Keratinocyte (primary cell): Measurements from ENCODE around the gene SORT1. TPM values are rescaled to one million over a fixed set of nuclear protein-coding genes. Genes with fewer than 3 reads are reported as not detected.

ENCODE experiments used
- DNase-seq: peaks from one replicate; pipeline ENCODE4 v3.0.0-alpha.2; 2011; ENCODE audit warnings: low read depth, missing footprints, low spot score
- FAIRE-seq: peaks from 2 replicates; lab custom pipeline; 2011; peaks lifted over from hg19 to GRCh38; lab: Jason Lieb, UNC
- H2AFZ ChIP-seq: 2 replicates; pipeline ENCODE4 v1.6.0; 2012; ENCODE audit warnings: low read length, control low read depth, inconsistent platforms; ENCODE audit not compliant: control insufficient read depth
- H3K27ac ChIP-seq: 2 replicates; pipeline ENCODE4 v1.5.1; 2011; ENCODE audit warnings: low read length; ENCODE audit not compliant: control insufficient read depth, insufficient read depth
- H3K27me3 ChIP-seq: 3 replicates; pipeline ENCODE4 v1.6.0; 2011; ENCODE audit warnings: low read length; ENCODE audit not compliant: control insufficient read depth, insufficient read depth; ENCODE audit errors: extremely low read depth
- H3K36me3 ChIP-seq, 2 experiments: 2 replicates in 1 of 2; 3 replicates in 1 of 2; pipeline ENCODE4 v1.5.1; 2011; ENCODE audit warnings: low read length in 2 of 2, mild to moderate bottlenecking in 1 of 2; ENCODE audit not compliant: control insufficient read depth in 2 of 2, insufficient read depth in 2 of 2; ENCODE audit errors: extremely low read depth in 1 of 2
- H3K4me1 ChIP-seq: 3 replicates; pipeline ENCODE4 v1.5.1; 2011; ENCODE audit warnings: low read length; ENCODE audit not compliant: control insufficient read depth, insufficient read depth; ENCODE audit errors: extremely low read depth
- H3K4me2 ChIP-seq: 3 replicates; pipeline ENCODE4 v1.6.0; 2011; ENCODE audit warnings: low read depth, low read length; ENCODE audit not compliant: control insufficient read depth, insufficient read depth; ENCODE audit errors: extremely low read depth
- H3K4me3 ChIP-seq, 3 experiments: fragments of 200-600 bp in 1 of 3; sonication (generic) in 1 of 3; 2 replicates in 2 of 3; 3 replicates in 1 of 3; pipeline ENCODE4 v1.5.1; 2011 to 2016; ENCODE audit warnings: low read length in 3 of 3, mild to moderate bottlenecking in 3 of 3, control low read depth in 2 of 3, inconsistent platforms in 1 of 3, low read depth in 1 of 3, mixed read lengths in 1 of 3, mixed run types in 1 of 3, moderate library complexity in 1 of 3; ENCODE audit not compliant: control insufficient read depth in 2 of 3, insufficient read depth in 2 of 3; ENCODE audit errors: extremely low read depth in 1 of 3
- H3K79me2 ChIP-seq: 2 replicates; pipeline ENCODE4 v1.6.0; 2012; ENCODE audit warnings: low read length; ENCODE audit not compliant: control insufficient read depth, insufficient read depth
- H3K9ac ChIP-seq: 3 replicates; pipeline ENCODE4 v1.6.0; 2011; ENCODE audit warnings: low read length; ENCODE audit not compliant: control insufficient read depth, insufficient read depth; ENCODE audit errors: extremely low read depth
- H3K9me1 ChIP-seq: 3 replicates; pipeline ENCODE4 v1.6.0; 2011; ENCODE audit warnings: low read length; ENCODE audit not compliant: control insufficient read depth, insufficient read depth; ENCODE audit errors: extremely low read depth
- H3K9me3 ChIP-seq: 2 replicates; pipeline ENCODE4 v1.5.1; 2012; ENCODE audit warnings: low read depth, low read length; ENCODE audit not compliant: control insufficient read depth
- H4K20me1 ChIP-seq: 3 replicates; pipeline ENCODE4 v1.6.0; 2011; ENCODE audit warnings: low read length; ENCODE audit not compliant: control insufficient read depth, insufficient read depth; ENCODE audit errors: extremely low read depth
- EZH2 ChIP-seq: IDR thresholded peaks from one replicate; pipeline ENCODE4 v1.6.1; 2012; ENCODE audit warnings: inconsistent platforms, mild to moderate bottlenecking, low read length, moderate library complexity
- dilution Hi-C: fragments of 300-500 bp; cut with MboI; formaldehyde crosslinking; loops from one replicate; pipeline ENCODE4 v1.7.0; 2020; ENCODE audit warnings: low sequenced_read_pairs; ENCODE audit not compliant: extremely low pct_ligation_motif_present
- polyA plus RNA-seq, 5 experiments: library from polyadenylated mRNA; depleted of rRNA in 3 of 5; stranded (reverse) in 3 of 5; stranded (forward) in 1 of 5; unstranded in 1 of 5; fragments of >200 nt; gene quantifications; 1 replicate in 1 of 5; 2 replicates in 3 of 5; 3 replicates in 1 of 5; pipeline versions ENCODE4 v1.2.1 to v1.2.3, GENCODE V29; 2011 to 2012; ENCODE audit warnings: missing spikeins in 2 of 5, low read depth in 1 of 5, low replicate concordance in 1 of 5
- TF ChIP-seq, protein P1 (sequence below), 3 experiments: IDR thresholded peaks in 1 of 3; conservative IDR thresholded peaks in 1 of 3; optimal IDR thresholded peaks in 1 of 3; 2 replicates in 2 of 3; 3 replicates in 1 of 3; pipeline versions ENCODE3 to v1.5.1; 2011; ENCODE audit warnings: low read length in 3 of 3, mild to moderate bottlenecking in 3 of 3, moderate library complexity in 2 of 3, control low read depth in 1 of 3, inconsistent platforms in 1 of 3; ENCODE audit not compliant: insufficient read depth in 2 of 3; ENCODE audit errors: extremely low read depth in 1 of 3

Gene SORT1
- polyA plus RNA-seq, 1 donor (not counting 4 experiments of a cell fraction or from before 2014, with no cell fraction given): 1.6 TPM

DNA sequence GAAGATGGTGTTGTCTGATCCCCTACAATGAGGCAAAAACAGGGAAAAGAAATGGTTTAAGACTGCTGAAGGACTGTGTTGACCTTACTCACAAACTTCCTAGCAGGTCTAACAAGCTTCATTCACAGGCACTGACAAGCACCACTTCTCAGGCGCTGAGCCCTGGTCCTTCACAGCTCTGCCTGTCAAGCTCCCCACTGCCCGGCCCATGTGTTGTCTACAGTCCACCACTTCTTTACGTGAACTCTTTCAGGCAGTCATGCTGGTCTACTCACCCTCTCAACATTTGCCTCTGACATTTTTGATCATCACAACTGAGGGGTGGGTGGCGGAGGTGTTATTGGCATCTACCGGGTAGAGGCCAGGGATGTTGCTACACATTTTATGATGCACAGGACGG, 50.2 kb downstream of the SORT1 start:
- H3K4me1 ChIP-seq: peaks cover 2% of the 10 kb centered on the region
- DNase-seq (no peak), FAIRE-seq (no peak)
- H2AFZ ChIP-seq: no peak overlapping the region
- no peaks in the 10 kb centered on the region for H3K9me1 ChIP-seq
- no peaks in the 10 kb centered on the region for H3K9me3 ChIP-seq
- H3K4me3 ChIP-seq: no peak overlapping the region
- dilution Hi-C loops: no loop called here
- H3K9ac ChIP-seq: no peak overlapping the region
- H3K36me3 ChIP-seq: no peaks in the 10 kb centered on the region
- no peaks in the 10 kb centered on the region for H3K79me2 ChIP-seq
- H3K4me2 ChIP-seq: no peak overlapping the region
- H3K27ac ChIP-seq: no peak overlapping the region
- no peaks in the 10 kb centered on the region for H3K27me3 ChIP-seq
- H4K20me1 ChIP-seq: no peaks in the 10 kb centered on the region
- TF ChIP-seq, protein P1, sequence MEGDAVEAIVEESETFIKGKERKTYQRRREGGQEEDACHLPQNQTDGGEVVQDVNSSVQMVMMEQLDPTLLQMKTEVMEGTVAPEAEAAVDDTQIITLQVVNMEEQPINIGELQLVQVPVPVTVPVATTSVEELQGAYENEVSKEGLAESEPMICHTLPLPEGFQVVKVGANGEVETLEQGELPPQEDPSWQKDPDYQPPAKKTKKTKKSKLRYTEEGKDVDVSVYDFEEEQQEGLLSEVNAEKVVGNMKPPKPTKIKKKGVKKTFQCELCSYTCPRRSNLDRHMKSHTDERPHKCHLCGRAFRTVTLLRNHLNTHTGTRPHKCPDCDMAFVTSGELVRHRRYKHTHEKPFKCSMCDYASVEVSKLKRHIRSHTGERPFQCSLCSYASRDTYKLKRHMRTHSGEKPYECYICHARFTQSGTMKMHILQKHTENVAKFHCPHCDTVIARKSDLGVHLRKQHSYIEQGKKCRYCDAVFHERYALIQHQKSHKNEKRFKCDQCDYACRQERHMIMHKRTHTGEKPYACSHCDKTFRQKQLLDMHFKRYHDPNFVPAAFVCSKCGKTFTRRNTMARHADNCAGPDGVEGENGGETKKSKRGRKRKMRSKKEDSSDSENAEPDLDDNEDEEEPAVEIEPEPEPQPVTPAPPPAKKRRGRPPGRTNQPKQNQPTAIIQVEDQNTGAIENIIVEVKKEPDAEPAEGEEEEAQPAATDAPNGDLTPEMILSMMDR (optimal IDR thresholded peaks at IDR 0.05 in 1 of 3, IDR thresholded peaks at IDR 0.05 in 1 of 3, conservative IDR thresholded peaks at IDR 0.05 in 1 of 3; ENCODE audit: extremely low read depth in 1 of 3, insufficient read depth in 2 of 3, low read length in 3 of 3): no peak
- TF ChIP-seq EZH2: no peak

DNA sequence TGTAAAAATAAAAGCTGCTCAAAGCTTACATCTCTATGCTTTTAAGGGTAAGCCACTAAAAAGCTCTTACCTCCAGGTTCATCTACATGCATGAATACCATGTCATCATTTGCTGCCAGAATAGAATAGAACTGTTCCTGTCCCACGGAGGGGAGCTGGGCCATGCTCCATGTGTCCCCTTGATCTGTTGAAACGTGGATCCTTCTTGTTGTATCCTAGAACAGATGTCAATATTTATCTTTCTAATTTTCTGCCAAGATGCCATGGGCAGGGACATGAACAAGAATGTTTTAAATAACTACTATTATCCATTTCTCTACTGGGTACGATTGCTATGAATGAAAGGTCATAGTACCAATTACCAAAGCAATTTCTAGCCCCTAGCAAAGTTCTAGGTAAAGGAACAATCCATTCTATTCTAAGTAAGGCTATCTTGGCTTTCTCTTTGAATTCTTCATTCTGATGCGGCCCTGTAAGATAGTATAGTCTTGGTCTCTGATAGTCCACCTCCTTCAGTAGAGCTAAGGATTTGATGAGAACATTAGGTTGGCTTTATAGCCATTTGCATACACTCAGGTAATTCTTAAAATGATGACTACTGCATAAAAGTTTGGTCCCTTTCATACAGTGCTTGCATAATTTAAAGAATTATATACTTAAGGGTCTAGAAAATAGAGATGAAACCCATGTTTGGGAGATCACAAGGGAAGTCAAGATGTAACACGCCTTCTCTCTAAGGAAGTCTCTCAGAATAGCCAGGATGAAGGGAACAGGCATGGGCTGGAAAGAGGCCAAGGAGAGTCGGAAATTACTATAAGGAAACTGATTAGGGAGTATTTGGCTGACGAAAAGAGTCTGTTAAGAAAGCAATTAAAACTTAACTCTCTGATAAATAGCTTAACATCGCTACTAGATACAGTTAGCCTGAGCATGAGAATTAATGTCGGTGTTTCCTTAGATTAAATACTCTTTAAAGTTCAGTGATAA, 55.5 kb downstream of the SORT1 start:
- TF ChIP-seq EZH2: no peak
- TF ChIP-seq, protein P1 (optimal IDR thresholded peaks at IDR 0.05 in 1 of 3, IDR thresholded peaks at IDR 0.05 in 1 of 3, conservative IDR thresholded peaks at IDR 0.05 in 1 of 3; ENCODE audit: extremely low read depth in 1 of 3, insufficient read depth in 2 of 3, low read length in 3 of 3): no peak
- H3K36me3 ChIP-seq: no peaks in the 10 kb centered on the region
- no peak overlapping the region for H3K27ac ChIP-seq
- H3K27me3 ChIP-seq: no peaks in the 10 kb centered on the region
- no peak overlapping the region for H3K4me2 ChIP-seq
- H4K20me1 ChIP-seq: no peaks in the 10 kb centered on the region
- no peak overlapping the region for H3K9ac ChIP-seq
- no peaks in the 10 kb centered on the region for H3K79me2 ChIP-seq
- peaks cover 3% of the 10 kb centered on the region for H3K4me1 ChIP-seq
- dilution Hi-C loops: no loop called here
- no peak overlapping the region for H3K4me3 ChIP-seq
- DNase-seq (no peak), FAIRE-seq (no peak)
- no peak overlapping the region for H2AFZ ChIP-seq
- H3K9me1 ChIP-seq: no peaks in the 10 kb centered on the region
- H3K9me3 ChIP-seq: no peaks in the 10 kb centered on the region
